ENCODE data around the gene KIF16B. TPM values are rescaled to one million over a fixed set of nuclear protein-coding genes. Genes with fewer than 3 reads are reported as not detected.

KIF16B gene
- polyA plus RNA-seq, 4 donors = 9.8 to 23.5 (median 19.5) TPM

GRCh38 chr20:16560216-16560615, 13.0 kb downstream of the KIF16B start:
- DNase-seq (ENCODE audit: low read depth in 4 of 4, low spot score in 3 of 4) = no peak

- DNase-seq (ENCODE audit: low read depth in 4 of 4, low spot score in 3 of 4) = no peak
Observed at GRCh38 chr20:16556301-16556700, 16.9 kb downstream of the KIF16B start.

GRCh38 chr20:16555754-16556153, 17.5 kb downstream of the KIF16B start:
- DNase-seq (ENCODE audit: low read depth in 4 of 4, low spot score in 3 of 4) = no peak

- no peak for DNase-seq (ENCODE audit: low read depth in 4 of 4, low spot score in 3 of 4)
Observed at GRCh38 chr20:16554766-16555543, 18.3 kb downstream of the KIF16B start.

GRCh38 chr20:16553684-16554083, 19.6 kb downstream of the KIF16B start:
- DNase-seq (ENCODE audit: low read depth in 4 of 4, low spot score in 3 of 4) = no peak

GRCh38 chr20:16553101-16553500, 20.1 kb downstream of the KIF16B start:
- no peak for DNase-seq (ENCODE audit: low read depth in 4 of 4, low spot score in 3 of 4)

GRCh38 chr20:16552015-16552414, 21.2 kb downstream of the KIF16B start:
- no peak for DNase-seq (ENCODE audit: low read depth in 4 of 4, low spot score in 3 of 4)

- DNase-seq (ENCODE audit: low read depth in 4 of 4, low spot score in 3 of 4) = no peak
Observed at GRCh38 chr20:16551607-16552006, 21.6 kb downstream of the KIF16B start.

- no peak for DNase-seq (ENCODE audit: low read depth in 4 of 4, low spot score in 3 of 4)
Observed at GRCh38 chr20:16548068-16548672, 25.1 kb downstream of the KIF16B start.

GRCh38 chr20:16544949-16545348, 28.3 kb downstream of the KIF16B start:
- DNase-seq (ENCODE audit: low read depth in 4 of 4, low spot score in 3 of 4) = no peak

- DNase-seq (ENCODE audit: low read depth in 4 of 4, low spot score in 3 of 4) = no peak
Observed at GRCh38 chr20:16542477-16542876, 30.8 kb downstream of the KIF16B start.

GRCh38 chr20:16541878-16542277, 31.4 kb downstream of the KIF16B start:
- no peak for DNase-seq (ENCODE audit: low read depth in 4 of 4, low spot score in 3 of 4)

GRCh38 chr20:16541226-16541625, 32.0 kb downstream of the KIF16B start:
- no peak for DNase-seq (ENCODE audit: low read depth in 4 of 4, low spot score in 3 of 4)

- DNase-seq (ENCODE audit: low read depth in 4 of 4, low spot score in 3 of 4) = no peak
Observed at GRCh38 chr20:16539280-16540021, 33.8 kb downstream of the KIF16B start.

GRCh38 chr20:16538779-16539178, 34.5 kb downstream of the KIF16B start:
- DNase-seq (ENCODE audit: low read depth in 4 of 4, low spot score in 3 of 4) = no peak

GRCh38 chr20:16537918-16538317, 35.3 kb downstream of the KIF16B start:
- DNase-seq (ENCODE audit: low read depth in 4 of 4, low spot score in 3 of 4) = no peak

- DNase-seq (ENCODE audit: low read depth in 4 of 4, low spot score in 3 of 4) = no peak
Observed at GRCh38 chr20:16537025-16537665, 36.1 kb downstream of the KIF16B start.

- DNase-seq (ENCODE audit: low read depth in 4 of 4, low spot score in 3 of 4) = no peak
Observed at GRCh38 chr20:16535277-16535676, 38.0 kb downstream of the KIF16B start.

GRCh38 chr20:16533502-16533901, 39.7 kb downstream of the KIF16B start:
- DNase-seq (ENCODE audit: low read depth in 4 of 4, low spot score in 3 of 4) = no peak

GRCh38 chr20:16531485-16531884, 41.8 kb downstream of the KIF16B start:
- no peak for DNase-seq (ENCODE audit: low read depth in 4 of 4, low spot score in 3 of 4)

- DNase-seq (ENCODE audit: low read depth in 4 of 4, low spot score in 3 of 4) = no peak
Observed at GRCh38 chr20:16530201-16530681, 43.0 kb downstream of the KIF16B start.

Data from left renal pelvis (tissue), 4 donors.